Neuronal stem cell (in vitro differentiated cells): Measurements from ENCODE around the gene SMC4.

Source experiments
- DNase-seq: peaks from one replicate; pipeline ENCODE4 v3.0.0-alpha.2; 2013; ENCODE audit warnings: low spot score
- H2AFZ ChIP-seq: one replicate; pipeline ENCODE4 v1.6.1; 2013; ENCODE audit warnings: mild to moderate bottlenecking, low read length, inconsistent platforms
- H2AK5ac ChIP-seq: 2 replicates; pipeline ENCODE4 v1.6.1; 2013; ENCODE audit warnings: low read depth, mild to moderate bottlenecking, inconsistent platforms, low read length, moderate library complexity, mixed read lengths
- H2BK120ac ChIP-seq: 2 replicates; pipeline ENCODE4 v1.6.1; 2013; ENCODE audit warnings: low read depth, mild to moderate bottlenecking, inconsistent platforms, low read length, moderate library complexity, mixed read lengths
- H2BK12ac ChIP-seq: one replicate; pipeline ENCODE4 v1.6.1; 2013; ENCODE audit warnings: low read length, inconsistent platforms
- H2BK15ac ChIP-seq: 2 replicates; pipeline ENCODE4 v1.6.1; 2013; ENCODE audit warnings: mild to moderate bottlenecking, low read length, inconsistent platforms, mixed read lengths
- H2BK5ac ChIP-seq: one replicate; pipeline ENCODE4 v1.6.1; 2013; ENCODE audit warnings: inconsistent platforms, mild to moderate bottlenecking, low read length, moderate library complexity
- H3K14ac ChIP-seq: one replicate; pipeline ENCODE4 v1.6.1; 2013; ENCODE audit warnings: low read length, inconsistent platforms
- H3K18ac ChIP-seq: 2 replicates; pipeline ENCODE4 v1.6.1; 2013; ENCODE audit warnings: low read length, inconsistent platforms
- H3K23ac ChIP-seq: 2 replicates; pipeline ENCODE4 v1.6.1; 2013; ENCODE audit warnings: low read depth, mild to moderate bottlenecking, mixed read lengths, low read length, inconsistent platforms; ENCODE audit not compliant: poor library complexity
- H3K27ac ChIP-seq: replicated peaks from 3 replicates; pipeline ENCODE4 v1.5.1; 2013; ENCODE audit warnings: low read length, inconsistent platforms
- H3K27me3 ChIP-seq, 3 experiments: 2 replicates each; pipeline ENCODE4 v1.6.1; 2013; ENCODE audit warnings: low read length in 3 of 3, mild to moderate bottlenecking in 2 of 3, inconsistent platforms in 1 of 3, low read depth in 1 of 3, mixed read lengths in 1 of 3, moderate library complexity in 1 of 3; ENCODE audit not compliant: control insufficient read depth in 3 of 3, insufficient read depth in 3 of 3
- H3K36me3 ChIP-seq, 2 donors: replicated peaks in 1 of 2; 2 replicates each; pipeline ENCODE4 v1.6.1; 2013; ENCODE audit warnings: low read length in 2 of 2; ENCODE audit not compliant: control insufficient read depth in 2 of 2, insufficient read depth in 2 of 2
- H3K4ac ChIP-seq: 2 replicates; pipeline ENCODE4 v1.6.1; 2013; ENCODE audit warnings: inconsistent platforms, mild to moderate bottlenecking, low read length, moderate library complexity
- H3K4me1 ChIP-seq, 2 donors: 1 replicate in 1 of 2; 2 replicates in 1 of 2; pipeline ENCODE4 v1.6.1; 2013; ENCODE audit warnings: low read length in 2 of 2, low read depth in 1 of 2; ENCODE audit not compliant: control insufficient read depth in 2 of 2, insufficient read depth in 1 of 2
- H3K4me2 ChIP-seq: one replicate; pipeline ENCODE4 v1.6.1; 2013; ENCODE audit warnings: mild to moderate bottlenecking, low read length, inconsistent platforms; ENCODE audit not compliant: insufficient read depth, poor library complexity, severe bottlenecking
- H3K4me3 ChIP-seq, 2 donors: 2 replicates each; pipeline ENCODE4 v1.5.1; 2013; ENCODE audit warnings: low read length in 2 of 2, mild to moderate bottlenecking in 2 of 2, inconsistent platforms in 1 of 2, moderate library complexity in 1 of 2
- H3K79me1 ChIP-seq: one replicate; pipeline ENCODE4 v1.6.1; 2013; ENCODE audit warnings: low read depth, mild to moderate bottlenecking, inconsistent platforms, low read length, moderate library complexity
- H3K9ac ChIP-seq: one replicate; pipeline ENCODE4 v1.6.1; 2013; ENCODE audit warnings: mild to moderate bottlenecking, low read depth, low read length, inconsistent platforms; ENCODE audit not compliant: poor library complexity
- H3K9me3 ChIP-seq, 2 donors: replicated peaks in 1 of 2; 2 replicates each; pipeline versions ENCODE3 to v1.6.1; 2013; ENCODE audit warnings: low read length in 2 of 2, mild to moderate bottlenecking in 2 of 2, inconsistent platforms in 1 of 2, low read depth in 1 of 2, mixed read lengths in 1 of 2, moderate library complexity in 1 of 2; ENCODE audit not compliant: control insufficient read depth in 2 of 2, insufficient read depth in 1 of 2
- H4K8ac ChIP-seq: one replicate; pipeline ENCODE4 v1.6.1; 2013; ENCODE audit warnings: low read depth, mild to moderate bottlenecking, inconsistent platforms, low read length, moderate library complexity
- H4K91ac ChIP-seq: one replicate; pipeline ENCODE4 v1.6.1; 2013; ENCODE audit warnings: low read length, low read depth, mild to moderate bottlenecking, inconsistent platforms; ENCODE audit not compliant: poor library complexity
- WGBS, 2 donors: extraction: QIAGEN DNeasy Blood & Tissue Kit; methylation state at CpG; one replicate each; pipeline ENCODE4 v1.1.7; 2013; ENCODE audit warnings: missing lambda C conversion rate in 2 of 2, mixed read lengths in 1 of 2; ENCODE audit not compliant: insufficient read length in 2 of 2, insufficient replicate concordance in 1 of 2; ENCODE audit errors: extremely low coverage in 2 of 2; 5-methylcytosine and 5-hydroxymethylcytosine counted together

The SMC4 gene

DNA sequence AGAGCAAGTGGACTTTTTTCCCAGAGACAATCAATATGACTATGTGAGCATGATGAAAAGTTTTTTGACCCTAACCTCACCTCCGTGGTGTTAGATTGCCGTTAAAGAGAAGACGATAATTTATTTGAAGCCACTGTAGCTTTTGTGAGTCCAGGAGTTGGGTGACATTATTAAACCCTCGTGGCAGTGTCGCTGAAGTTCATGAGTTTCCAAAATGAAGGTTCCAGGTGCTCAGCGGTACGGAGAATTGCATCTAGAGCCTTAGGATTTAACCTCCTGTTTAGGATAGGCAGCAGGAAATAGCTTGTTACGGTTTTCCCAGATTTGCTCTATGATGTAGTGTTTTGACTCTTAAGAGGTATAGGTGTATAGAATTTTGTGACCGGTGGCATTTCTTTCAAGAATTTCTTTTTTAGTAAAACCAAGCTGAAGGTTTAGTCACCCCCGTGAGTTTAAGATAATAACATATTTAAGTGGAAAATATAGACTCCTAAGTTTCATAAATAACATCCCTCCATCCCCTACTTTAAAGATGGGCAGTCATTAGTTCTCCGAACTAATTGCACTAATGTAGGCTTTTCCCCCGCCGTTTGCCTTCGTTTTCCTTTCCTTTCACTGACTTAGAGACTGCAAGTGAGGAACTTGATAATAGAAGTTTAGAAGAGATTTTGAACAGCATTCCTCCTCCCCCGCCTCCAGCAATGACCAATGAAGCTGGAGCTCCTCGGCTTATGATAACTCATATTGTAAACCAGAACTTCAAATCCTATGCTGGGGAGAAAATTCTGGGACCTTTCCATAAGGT, 2.0 kb downstream of the SMC4 start:
- no CpG with 5 or more reads among the region's 16 CpGs for WGBS, 2 donors
- Histone ChIP-seq H2BK12ac (no peak overlapping the region), H3K9ac (no peak overlapping the region), H3K27me3 (no peaks in the 10 kb centered on the region), H2AK5ac (no peak overlapping the region), H4K8ac (no peak overlapping the region), H3K23ac (no peak overlapping the region), H2AFZ (no peak overlapping the region), H3K9me3 (no peaks in the 10 kb centered on the region), H3K36me3 (peaks cover 0 to 58% of the 10 kb centered on the region in 2 donors), H3K4me1 (peaks cover 0 to 6% of the 10 kb centered on the region in 2 donors), H3K4me3 (peak overlapping the region; percentile 69 to 97), H3K4ac (no peak overlapping the region), H3K27ac (no peak overlapping the region), H2BK120ac (no peak overlapping the region), H3K79me1 (peaks cover 5% of the 10 kb centered on the region), H2BK15ac (no peak overlapping the region), H3K18ac (no peak overlapping the region), H3K4me2 (peak overlapping the region; percentile 66), H3K14ac (no peak overlapping the region), H2BK5ac (no peak overlapping the region), H4K91ac (no peak overlapping the region)
- no peak for DNase-seq

DNA sequence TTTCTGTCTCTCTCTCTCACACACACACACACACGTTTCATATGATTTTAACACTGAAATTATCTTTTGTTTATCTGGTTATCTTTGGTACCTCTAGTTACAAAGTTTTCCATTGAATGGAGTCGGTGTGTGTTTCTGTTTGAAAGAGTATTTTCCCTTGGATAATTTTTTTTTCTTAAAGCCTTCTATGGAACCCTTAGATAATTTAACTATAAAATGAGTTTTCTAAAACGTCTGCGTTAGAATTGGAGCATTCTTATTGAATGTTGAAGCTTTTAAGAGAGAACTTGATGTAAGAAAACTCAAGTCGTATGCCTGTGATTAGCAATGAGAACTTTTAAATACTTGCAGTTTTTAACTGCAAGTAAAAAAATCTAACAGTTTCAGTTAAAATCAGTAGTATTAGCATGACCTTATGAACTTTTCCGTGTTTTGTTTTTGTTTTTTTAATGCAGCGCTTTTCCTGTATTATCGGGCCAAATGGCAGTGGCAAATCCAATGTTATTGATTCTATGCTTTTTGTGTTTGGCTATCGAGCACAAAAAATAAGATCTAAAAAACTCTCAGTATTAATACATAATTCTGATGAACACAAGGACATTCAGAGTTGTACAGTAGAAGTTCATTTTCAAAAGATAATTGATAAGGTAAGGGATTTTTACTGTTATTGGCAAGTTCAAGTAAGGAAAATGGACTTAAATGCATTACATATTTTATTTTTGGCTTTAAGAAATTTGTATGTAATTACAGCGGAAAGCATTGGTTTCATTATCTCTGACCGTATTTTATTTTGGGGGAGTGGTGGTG, 3.0 kb downstream of the SMC4 start:
- no CpG with 5 or more reads among the region's 11 CpGs for WGBS, 2 donors

DNA sequence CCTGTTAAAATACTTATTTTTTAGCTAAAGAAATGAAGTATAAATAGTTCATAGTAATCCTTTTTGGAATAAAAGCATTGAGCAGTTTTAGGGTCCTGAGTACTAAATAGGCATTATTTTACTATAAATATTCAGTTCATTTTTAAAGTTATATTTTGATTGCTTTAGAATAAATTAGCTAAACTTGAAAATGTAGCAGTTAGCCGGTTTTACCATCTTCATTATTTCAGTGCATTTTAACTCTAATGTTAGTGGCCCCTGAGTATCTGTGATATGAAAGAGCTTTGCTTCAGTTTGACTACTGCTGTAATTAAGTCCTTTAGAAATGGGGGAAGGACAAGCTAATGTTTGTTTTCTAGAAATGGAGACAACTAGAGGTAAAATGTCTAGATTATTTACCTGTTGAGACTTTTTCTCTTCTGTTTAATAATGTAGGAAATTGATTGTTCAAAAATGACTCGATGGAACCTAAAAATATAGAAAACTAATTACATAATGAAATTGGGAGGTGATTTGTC, 3.6 kb downstream of the SMC4 start:
- H3K4me1 ChIP-seq: peaks cover 0 to 4% of the 10 kb centered on the region in 2 donors
- no peak overlapping the region for H4K91ac ChIP-seq
- H3K36me3 ChIP-seq: peaks cover 1 to 74% of the 10 kb centered on the region in 2 donors
- H3K27me3 ChIP-seq: no peaks in the 10 kb centered on the region
- peaks cover 5% of the 10 kb centered on the region for H3K79me1 ChIP-seq
- H3K23ac ChIP-seq: no peak overlapping the region
- H3K18ac ChIP-seq: no peak overlapping the region
- no peak overlapping the region for H3K9ac ChIP-seq
- no peak overlapping the region for H3K27ac ChIP-seq
- H3K14ac ChIP-seq: no peak overlapping the region
- H3K4ac ChIP-seq: no peak overlapping the region
- H3K9me3 ChIP-seq: peaks cover 0 to 1% of the 10 kb centered on the region in 2 donors
- H2BK5ac ChIP-seq: no peak overlapping the region
- no peak overlapping the region for H2AK5ac ChIP-seq
- H2AFZ ChIP-seq: no peak overlapping the region
- no peak overlapping the region for H2BK12ac ChIP-seq
- peak overlapping the region; percentile 25 for H3K4me2 ChIP-seq
- no peak for DNase-seq
- no CpG with 5 or more reads among the region's 2 CpGs for WGBS, 2 donors
- no peak overlapping the region for H4K8ac ChIP-seq
- H3K4me3 ChIP-seq: peak overlapping the region in 1 of 2 donors; percentile 69
- no peak overlapping the region for H2BK120ac ChIP-seq
- no peak overlapping the region for H2BK15ac ChIP-seq

More for the DNA sequence above, 3.0 kb downstream of the SMC4 start:
- H3K23ac ChIP-seq: no peak overlapping the region
- H2BK120ac ChIP-seq: no peak overlapping the region
- no peak overlapping the region for H2AK5ac ChIP-seq
- peak overlapping the region in 1 of 2 donors; percentile 69 for H3K4me3 ChIP-seq
- no peak overlapping the region for H4K8ac ChIP-seq
- no peak overlapping the region for H2AFZ ChIP-seq
- H3K36me3 ChIP-seq: peaks cover 1 to 67% of the 10 kb centered on the region in 2 donors
- no peaks in the 10 kb centered on the region for H3K27me3 ChIP-seq
- no peak overlapping the region for H3K27ac ChIP-seq
- peaks cover 0 to 6% of the 10 kb centered on the region in 2 donors for H3K4me1 ChIP-seq
- no peak for DNase-seq
- no peak overlapping the region for H4K91ac ChIP-seq
- H2BK5ac ChIP-seq: no peak overlapping the region
- no peak overlapping the region for H3K4ac ChIP-seq
- H3K4me2 ChIP-seq: peak overlapping the region; percentile 25
- H3K79me1 ChIP-seq: peaks cover 5% of the 10 kb centered on the region
- H3K9me3 ChIP-seq: no peaks in the 10 kb centered on the region
- H3K18ac ChIP-seq: no peak overlapping the region
- H2BK15ac ChIP-seq: no peak overlapping the region
- no peak overlapping the region for H3K14ac ChIP-seq
- H2BK12ac ChIP-seq: no peak overlapping the region
- no peak overlapping the region for H3K9ac ChIP-seq
